GM12864 (cell line): Measurements from ENCODE around the gene SLC25A13.

ENCODE experiments used
- DNase-seq: peaks from one replicate; pipeline ENCODE4 v3.0.0-alpha.2; 2011; ENCODE audit warnings: low read depth
- H3K4me3 ChIP-seq: 2 replicates; pipeline ENCODE4 v1.5.1; 2011; ENCODE audit warnings: mild to moderate bottlenecking, low read depth, low read length, control low read depth
- TF ChIP-seq, protein P1 (sequence below): IDR thresholded peaks from 2 replicates; pipeline ENCODE4 v1.5.1; 2011; ENCODE audit warnings: low read depth, mild to moderate bottlenecking, moderate library complexity, low read length, control low read depth, inconsistent platforms; ENCODE audit errors: missing control alignments

SLC25A13 gene

DNA sequence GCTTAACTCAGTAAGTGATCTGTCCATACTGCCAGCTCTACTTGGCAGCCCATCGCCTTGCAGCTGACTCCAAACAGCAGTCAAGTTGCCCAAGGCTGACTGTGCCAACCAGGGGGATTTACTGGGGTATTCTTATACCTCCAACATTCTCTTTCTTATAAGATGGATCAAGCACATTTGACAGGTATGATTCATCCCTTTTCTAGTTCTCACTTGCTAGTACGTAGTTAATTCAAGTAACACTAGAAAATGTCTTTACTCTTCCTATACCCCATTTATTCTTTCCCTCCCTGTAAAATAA, 77.0 kb downstream of the SLC25A13 start:
- H3K4me3 ChIP-seq: no peak overlapping the region
- TF ChIP-seq, protein P1, sequence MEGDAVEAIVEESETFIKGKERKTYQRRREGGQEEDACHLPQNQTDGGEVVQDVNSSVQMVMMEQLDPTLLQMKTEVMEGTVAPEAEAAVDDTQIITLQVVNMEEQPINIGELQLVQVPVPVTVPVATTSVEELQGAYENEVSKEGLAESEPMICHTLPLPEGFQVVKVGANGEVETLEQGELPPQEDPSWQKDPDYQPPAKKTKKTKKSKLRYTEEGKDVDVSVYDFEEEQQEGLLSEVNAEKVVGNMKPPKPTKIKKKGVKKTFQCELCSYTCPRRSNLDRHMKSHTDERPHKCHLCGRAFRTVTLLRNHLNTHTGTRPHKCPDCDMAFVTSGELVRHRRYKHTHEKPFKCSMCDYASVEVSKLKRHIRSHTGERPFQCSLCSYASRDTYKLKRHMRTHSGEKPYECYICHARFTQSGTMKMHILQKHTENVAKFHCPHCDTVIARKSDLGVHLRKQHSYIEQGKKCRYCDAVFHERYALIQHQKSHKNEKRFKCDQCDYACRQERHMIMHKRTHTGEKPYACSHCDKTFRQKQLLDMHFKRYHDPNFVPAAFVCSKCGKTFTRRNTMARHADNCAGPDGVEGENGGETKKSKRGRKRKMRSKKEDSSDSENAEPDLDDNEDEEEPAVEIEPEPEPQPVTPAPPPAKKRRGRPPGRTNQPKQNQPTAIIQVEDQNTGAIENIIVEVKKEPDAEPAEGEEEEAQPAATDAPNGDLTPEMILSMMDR: no peak
- no peak for DNase-seq

DNA sequence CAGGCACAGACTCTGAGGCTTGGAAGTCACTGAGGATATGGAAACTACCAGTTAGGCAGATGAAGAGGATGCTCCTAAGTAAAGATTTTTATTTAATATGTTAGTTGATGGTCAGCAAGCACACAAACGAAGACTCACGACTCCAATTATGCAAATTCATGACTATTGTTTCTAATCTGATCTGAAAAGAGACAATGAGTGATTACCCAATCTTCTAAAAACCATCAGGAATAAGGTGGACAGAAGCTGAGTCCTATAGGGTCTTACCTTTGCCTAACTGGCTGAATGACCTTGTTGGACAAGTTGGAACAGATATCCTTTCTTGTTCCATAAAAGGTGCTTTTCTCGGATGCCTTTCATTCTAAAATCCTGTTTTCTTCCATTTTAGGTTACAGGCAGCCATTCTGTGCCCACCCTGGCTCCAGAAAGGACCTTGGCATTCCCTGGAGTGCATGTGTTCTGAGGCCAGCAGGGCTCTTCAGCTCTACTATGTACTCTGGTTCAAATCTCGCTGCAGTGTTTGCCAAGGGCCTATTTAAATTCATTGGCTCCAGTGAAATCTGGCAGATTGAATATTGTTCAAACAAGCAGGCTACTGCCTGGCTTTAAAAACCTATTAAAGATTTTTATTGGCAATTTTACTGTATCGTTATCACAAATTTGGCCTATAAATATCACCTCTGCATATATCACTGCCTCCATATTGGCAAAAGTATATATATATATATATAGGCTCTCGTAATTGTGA, 77.5 kb downstream of the SLC25A13 start:
- TF ChIP-seq, protein P1: no peak
- no peak for DNase-seq

DNA sequence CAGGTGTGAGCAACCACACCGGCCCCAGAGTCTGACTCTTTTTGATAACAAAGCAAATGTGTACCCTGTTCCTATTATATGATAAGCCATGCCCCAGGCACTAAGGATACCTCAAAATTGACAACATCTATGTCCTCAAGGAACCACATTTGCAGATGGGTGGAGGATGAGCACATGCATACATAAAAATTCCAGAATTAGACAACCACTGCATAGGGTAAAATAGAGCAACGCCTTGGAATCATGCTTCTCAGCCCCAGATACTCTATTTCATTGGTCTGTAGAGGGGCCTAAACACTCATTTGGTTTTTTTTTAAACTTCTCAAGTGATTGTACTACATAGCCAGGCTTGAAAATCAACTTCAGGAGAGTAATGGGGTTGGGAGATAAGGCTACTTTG, 78.7 kb downstream of the SLC25A13 start:
- DNase-seq: no peak
- no peak overlapping the region for H3K4me3 ChIP-seq
- TF ChIP-seq, protein P1: no peak

More for the DNA sequence above, 77.5 kb downstream of the SLC25A13 start:
- H3K4me3 ChIP-seq: no peak overlapping the region

DNA sequence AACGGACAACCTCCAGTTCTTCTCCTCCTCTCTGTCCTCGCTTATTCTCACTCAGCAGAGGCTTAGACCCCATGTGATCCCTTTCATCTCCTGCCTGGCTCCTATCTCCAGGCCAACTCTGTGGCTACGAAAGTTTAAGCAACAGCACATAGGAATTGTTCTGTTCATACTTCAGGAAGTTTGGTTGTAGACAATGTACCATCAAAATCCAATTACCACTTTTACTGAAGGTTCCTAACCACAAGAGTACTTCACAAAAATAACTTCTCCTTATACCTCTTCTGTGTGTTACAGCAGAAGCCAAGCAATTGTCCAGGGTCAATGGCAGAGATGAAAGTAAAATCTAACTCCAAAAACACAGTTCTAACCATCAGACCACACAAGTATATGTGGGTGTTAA, 80.0 kb downstream of the SLC25A13 start:
- H3K4me3 ChIP-seq: no peak overlapping the region
- no peak for DNase-seq
- TF ChIP-seq, protein P1: no peak

DNA sequence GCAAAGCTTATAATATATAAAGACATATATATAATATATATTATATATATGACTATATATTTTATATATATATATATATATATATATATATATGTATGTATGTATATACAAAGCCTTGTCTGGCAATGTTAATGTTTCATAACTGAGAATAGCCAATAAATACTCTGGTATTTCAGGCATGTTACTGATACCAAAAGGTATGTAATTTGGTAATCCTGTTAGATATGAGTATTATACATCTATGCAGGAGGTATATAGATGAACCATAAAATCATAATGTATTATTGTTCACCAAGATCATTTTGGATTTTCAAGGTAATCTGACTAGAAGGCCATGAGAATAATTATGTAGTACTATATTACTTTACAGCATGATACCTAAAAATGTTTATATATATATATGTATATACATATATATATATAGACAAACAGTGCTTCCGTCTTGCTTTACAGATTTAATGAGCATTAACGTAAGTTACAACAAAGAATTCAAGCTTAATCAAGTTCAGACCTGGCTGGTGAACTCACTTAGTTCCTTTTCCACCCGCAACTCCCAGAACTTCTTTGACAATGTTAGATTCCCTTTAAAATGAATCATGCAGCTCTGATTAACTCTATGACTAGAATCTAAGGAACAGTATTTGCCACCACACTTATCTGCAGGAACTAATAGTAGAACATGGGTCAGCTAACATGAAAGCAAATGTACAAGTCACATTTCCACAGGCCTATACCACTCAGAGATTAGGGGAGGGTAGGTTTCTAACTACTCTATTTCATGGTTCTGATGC, 82.7 kb downstream of the SLC25A13 start:
- DNase-seq: no peak
- no peak overlapping the region for H3K4me3 ChIP-seq
- TF ChIP-seq, protein P1: no peak

DNA sequence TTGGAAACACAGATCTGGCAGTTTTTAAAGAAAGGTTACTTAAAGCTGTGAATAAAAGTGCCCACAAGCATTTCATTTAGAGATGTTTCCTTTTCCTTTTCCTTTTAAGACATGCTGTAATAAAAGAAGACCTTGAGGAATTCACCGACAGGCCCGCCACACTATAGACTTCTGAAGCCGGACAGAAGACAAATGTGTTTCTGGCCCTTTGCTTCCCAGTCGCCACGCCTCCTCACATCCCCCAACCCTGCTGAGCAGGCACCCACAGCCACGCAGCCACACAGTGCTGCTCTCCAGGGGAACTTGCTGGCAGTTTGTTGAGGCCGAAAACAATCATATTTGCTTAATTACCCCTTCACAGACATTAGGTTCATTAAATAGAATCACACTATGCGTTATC, 83.4 kb downstream of the SLC25A13 start:
- DNase-seq: no peak
- TF ChIP-seq, protein P1: no peak
- no peak overlapping the region for H3K4me3 ChIP-seq
